HG02759 (cell line): Measurements from ENCODE around the gene CCSER1.

Experiments
- ATAC-seq: cut with Tn5 transposase; IDR thresholded peaks from one replicate; pipeline ENCODE4 v1.9.1; 2021; ENCODE audit warnings: mild to moderate bottlenecking, moderate library complexity; ENCODE audit not compliant: unreplicated experiment

The CCSER1 gene

DNA sequence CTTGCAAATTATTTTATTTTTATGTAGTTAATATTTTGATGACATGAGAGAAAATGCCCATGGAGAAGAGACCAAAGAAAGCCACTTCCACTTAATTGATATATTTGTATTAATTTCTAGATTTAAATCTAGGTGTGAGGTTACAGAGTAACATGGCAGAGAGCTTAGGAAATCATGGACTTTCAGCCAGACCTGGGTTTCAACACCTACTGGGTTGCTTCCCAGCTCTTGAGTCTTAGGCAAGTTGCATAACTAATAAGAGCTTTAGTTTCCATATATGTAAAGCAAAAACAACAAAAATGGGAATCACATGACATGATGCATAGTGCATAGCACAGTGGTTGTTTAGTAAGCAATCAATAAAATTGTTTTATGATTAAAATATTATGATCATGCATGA, 413.3 kb downstream of the CCSER1 start:
- no peak for ATAC-seq

DNA sequence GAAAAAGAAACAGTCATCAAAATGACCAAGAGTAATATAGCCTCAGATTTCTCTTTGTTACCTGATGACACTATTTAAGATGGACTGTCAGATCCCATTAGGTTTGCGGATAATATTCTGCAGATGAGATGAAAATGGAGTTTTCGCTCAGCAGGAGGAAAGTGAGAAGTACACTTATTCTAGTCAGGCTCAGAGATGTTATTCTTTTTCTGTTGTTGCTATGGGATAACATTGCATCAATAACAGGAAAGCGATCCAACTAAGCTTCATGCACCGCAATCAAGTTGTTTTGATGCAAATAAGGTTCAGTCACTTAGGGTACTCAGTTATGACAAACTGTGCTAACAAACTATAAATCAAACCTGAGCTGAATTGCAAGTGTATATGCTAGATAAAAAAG, 415.0 kb downstream of the CCSER1 start:
- no peak for ATAC-seq

GRCh38 chr4:90543419-90544170, 416.4 kb downstream of the CCSER1 start:
- no peak for ATAC-seq

DNA sequence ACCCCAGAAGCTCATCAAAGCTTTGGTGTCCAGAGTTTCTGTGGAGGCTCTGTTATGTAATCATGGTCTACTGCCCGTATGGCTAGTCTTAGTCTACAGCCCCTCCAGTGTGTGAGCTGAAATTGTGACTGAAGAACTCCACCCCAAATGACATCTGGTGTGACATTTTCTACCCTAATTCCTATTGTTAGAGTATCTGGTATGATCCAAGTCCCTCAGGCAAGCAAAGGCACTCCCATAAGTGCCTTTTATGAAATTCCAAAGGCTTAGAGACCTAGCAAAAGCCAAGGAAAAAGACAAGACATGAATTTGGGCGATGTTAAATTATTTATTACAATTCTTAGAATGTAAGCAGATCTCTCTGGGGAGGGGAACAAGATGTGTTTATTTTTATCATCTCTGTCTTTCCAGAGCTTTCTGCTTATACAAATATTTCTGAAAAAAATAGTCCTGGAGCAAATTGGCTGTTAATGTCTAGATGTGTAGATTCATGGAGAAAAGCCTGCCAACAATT, 417.4 kb downstream of the CCSER1 start:
- ATAC-seq: no peak

GRCh38 chr4:90545380-90545779, 418.2 kb downstream of the CCSER1 start:
- ATAC-seq: no peak

DNA sequence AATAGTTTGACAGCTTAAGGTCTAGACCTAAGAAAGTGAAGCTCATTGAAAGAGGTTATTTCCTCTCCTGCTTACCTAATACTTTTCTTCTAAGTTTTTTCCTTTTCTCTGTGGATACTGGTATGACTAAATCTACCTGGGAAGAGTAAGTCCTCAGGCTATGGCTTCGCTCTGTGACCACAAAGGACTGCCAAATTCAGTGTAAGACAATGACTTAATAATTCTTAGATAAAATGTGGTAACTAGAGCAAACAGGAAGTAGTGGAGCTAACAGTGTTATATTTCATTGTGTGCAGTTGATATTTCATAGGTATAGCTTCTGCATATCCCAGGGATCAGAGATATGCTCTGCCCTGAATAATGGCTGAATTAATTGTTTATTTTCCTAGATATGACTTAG, 418.9 kb downstream of the CCSER1 start:
- no peak for ATAC-seq

GRCh38 chr4:90570615-90571014, 443.4 kb downstream of the CCSER1 start:
- no peak for ATAC-seq

GRCh38 chr4:90572996-90573395, 445.8 kb downstream of the CCSER1 start:
- no peak for ATAC-seq

- ATAC-seq: no peak
Observed at GRCh38 chr4:90575371-90575770, 448.2 kb downstream of the CCSER1 start.

DNA sequence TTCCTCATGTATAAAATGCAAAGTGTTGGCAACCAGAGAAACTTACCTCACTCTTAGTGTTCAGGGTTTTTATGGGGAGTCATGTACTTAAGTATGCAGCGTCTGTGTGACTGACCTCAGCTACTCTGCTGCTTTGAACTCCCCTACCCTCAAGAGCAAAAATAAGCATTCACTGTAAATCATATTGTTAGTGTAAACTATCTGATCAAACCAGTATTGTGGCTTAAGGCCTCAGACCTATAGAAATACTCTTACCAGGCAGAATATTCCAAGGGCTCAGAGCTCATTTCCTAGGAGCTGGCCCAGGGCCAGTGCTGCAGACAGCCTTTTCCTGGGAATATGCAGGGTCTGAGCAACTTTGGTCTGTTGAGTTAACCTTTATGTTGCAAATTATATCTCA, 453.1 kb downstream of the CCSER1 start:
- no peak for ATAC-seq

- no peak for ATAC-seq
Observed at GRCh38 chr4:90582087-90582486, 454.9 kb downstream of the CCSER1 start.

- ATAC-seq: no peak
Observed at GRCh38 chr4:90584051-90584450, 456.9 kb downstream of the CCSER1 start.

GRCh38 chr4:90585961-90586360, 458.8 kb downstream of the CCSER1 start:
- no peak for ATAC-seq

DNA sequence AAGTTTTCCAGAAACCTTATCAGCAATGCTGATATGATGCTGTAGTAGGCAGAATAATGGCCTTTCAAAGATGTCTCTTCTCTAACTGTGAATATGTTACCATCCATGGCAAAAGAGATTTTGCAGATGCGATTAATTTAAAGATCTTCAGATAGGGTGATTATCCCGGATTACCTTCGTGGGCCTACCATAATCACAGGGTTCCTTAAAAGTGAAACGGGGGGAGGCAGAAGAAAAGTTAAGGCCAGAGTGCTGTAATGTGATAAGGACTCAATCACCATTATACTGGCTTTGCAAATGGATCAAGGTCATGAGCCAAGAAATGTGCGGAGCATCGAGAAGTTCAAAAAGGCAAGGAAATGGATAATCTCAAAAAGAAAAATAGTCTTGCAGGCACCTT, 459.6 kb downstream of the CCSER1 start:
- no peak for ATAC-seq

GRCh38 chr4:90597927-90598326, 470.7 kb downstream of the CCSER1 start:
- no peak for ATAC-seq

DNA sequence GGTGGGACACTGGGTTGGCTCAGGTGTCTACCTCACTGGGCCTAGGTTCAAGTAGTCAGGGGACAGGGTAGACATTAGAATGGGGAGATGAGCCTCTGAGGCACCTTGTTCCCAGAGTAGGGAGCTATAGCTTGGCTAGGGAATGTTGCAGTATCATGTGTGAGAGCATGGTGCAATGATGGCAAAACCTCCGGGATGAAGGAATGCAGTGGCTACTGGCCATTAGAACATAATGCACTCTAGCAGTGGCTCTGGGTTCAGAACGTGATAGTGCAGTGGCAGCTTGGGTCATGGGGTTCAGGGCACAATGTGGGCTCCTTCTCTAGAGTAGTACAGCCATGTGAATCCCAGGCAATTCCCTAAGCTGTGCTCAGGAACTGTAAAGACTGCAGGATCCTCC, 471.5 kb downstream of the CCSER1 start:
- ATAC-seq: no peak

- ATAC-seq: no peak
Observed at GRCh38 chr4:90602726-90603125, 475.5 kb downstream of the CCSER1 start.

DNA sequence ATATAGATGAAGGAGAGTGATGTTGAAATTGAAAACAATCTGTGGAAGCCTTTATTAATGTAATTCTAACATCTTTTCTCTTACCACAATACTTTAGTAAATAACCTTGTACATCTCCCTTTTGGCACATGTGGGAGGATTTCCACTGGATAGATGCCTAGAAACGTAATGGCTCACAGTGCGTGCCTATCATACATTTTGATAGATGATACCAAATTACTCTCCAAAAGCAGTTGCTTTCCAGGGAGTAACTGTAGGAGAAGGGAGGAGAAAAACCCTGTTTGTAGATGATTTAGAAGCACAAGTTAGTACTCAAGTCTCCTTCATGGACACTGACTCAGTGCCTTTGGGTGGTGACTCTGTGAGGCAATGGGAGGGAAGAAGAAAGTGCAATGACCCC, 476.3 kb downstream of the CCSER1 start:
- ATAC-seq: no peak

- ATAC-seq: no peak
Observed at GRCh38 chr4:90606781-90607180, 479.6 kb downstream of the CCSER1 start.

DNA sequence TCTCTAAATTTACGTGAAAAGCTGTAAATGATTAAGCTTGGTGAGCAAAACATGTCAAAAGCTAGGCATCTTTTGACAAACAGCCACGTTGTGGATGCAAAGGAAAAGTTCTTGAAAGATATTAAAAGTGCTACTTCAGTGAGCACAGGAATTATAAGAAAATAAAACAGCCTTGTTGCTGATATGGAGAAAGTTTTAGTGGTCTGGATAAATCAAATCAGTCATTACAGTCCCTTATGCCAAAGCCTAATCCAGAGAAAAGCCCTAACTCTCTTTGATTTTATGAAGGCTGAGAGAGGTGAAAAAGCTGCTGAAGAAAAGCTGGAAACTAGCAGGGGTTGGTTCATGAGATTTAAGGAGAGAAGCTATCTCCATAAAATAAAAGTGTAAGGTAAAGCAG, 487.2 kb downstream of the CCSER1 start:
- no peak for ATAC-seq

DNA sequence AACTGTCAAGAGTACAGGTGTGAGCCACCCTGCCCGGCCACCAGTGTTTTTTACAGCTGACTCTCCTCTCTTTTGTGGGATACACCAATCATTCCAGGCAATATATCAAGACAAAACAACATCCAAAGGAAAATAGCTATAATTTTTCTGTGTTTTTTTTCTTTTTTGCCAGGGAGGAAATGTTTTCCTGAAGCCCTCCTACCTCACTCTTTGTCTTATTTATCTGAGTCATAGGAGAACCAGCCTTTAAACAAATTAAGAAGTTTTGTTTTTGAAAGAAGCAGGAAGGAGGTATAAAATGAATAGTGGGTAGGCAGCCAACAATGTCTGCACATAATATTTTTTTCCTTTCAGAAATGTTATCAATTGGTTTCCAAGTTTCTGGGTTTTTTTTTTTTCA, 493.9 kb downstream of the CCSER1 start:
- ATAC-seq: no peak

GRCh38 chr4:90624781-90625180, 497.6 kb downstream of the CCSER1 start:
- ATAC-seq: no peak
